OCI-LY7 (cell line): Measurements from ENCODE around the gene CNP. TPM values are rescaled to one million over a fixed set of nuclear protein-coding genes. Genes with fewer than 3 reads are reported as not detected.

ENCODE experiments used
- BruUV-seq: library from RNA; stranded (reverse); fragments of 400-500 nt; replicated peaks from 2 replicates; lab custom pipeline; 2021; lab: Mats Ljungman, UMichigan
- CTCF ChIA-PET: fragments of 300-600 bp; sonication (Branson Sonifier 250); formaldehyde crosslinking; loops from one replicate; lab custom pipeline; 2022; ENCODE audit warnings: antibody characterized with exemption; ENCODE audit not compliant: unreplicated experiment; lab: Charles Lee
- POLR2A ChIA-PET: fragments of 300-600 bp; sonication (Branson Sonifier 250); formaldehyde crosslinking; loops from one replicate; lab custom pipeline; 2022; ENCODE audit warnings: antibody characterized with exemption; lab: Charles Lee
- DNase-seq: peaks from one replicate; pipeline ENCODE4 v3.0.0-alpha.2; 2015; ENCODE audit warnings: low spot score
- H2AFZ ChIP-seq: fragments of 200-600 bp; sonication (generic), shearing (Covaris generic); 2 replicates; pipeline ENCODE4 v1.6.1; 2014; ENCODE audit warnings: mild to moderate bottlenecking, antibody characterized with exemption, low read length, moderate library complexity
- H3K27ac ChIP-seq: fragments of 200-600 bp; sonication (generic); 2 replicates; pipeline ENCODE4 v1.5.1; 2014; ENCODE audit warnings: mixed run types, low read depth, mild to moderate bottlenecking, moderate library complexity, low read length, inconsistent platforms; ENCODE audit not compliant: poor library complexity, severe bottlenecking
- H3K36me3 ChIP-seq: fragments of 200-600 bp; sonication (generic); 2 replicates; pipeline ENCODE4 v1.6.1; 2014; ENCODE audit warnings: mild to moderate bottlenecking, antibody characterized with exemption, low read length, moderate library complexity, mixed read lengths; ENCODE audit not compliant: insufficient read depth
- H3K4me1 ChIP-seq: fragments of 200-600 bp; sonication (generic); 2 replicates; pipeline ENCODE4 v1.5.1; 2014; ENCODE audit warnings: mild to moderate bottlenecking, low read length; ENCODE audit not compliant: insufficient read depth, poor library complexity, severe bottlenecking
- H3K4me2 ChIP-seq: fragments of 200-600 bp; sonication (generic); 2 replicates; pipeline ENCODE4 v1.6.1; 2014; ENCODE audit warnings: mild to moderate bottlenecking, low read length
- H3K4me3 ChIP-seq: fragments of 200-600 bp; sonication (generic); 2 replicates; pipeline ENCODE4 v1.5.1; 2014; ENCODE audit warnings: mild to moderate bottlenecking, low read depth, low read length; ENCODE audit not compliant: poor library complexity, severe bottlenecking
- H3K79me2 ChIP-seq: fragments of 200-600 bp; sonication (generic); 2 replicates; pipeline ENCODE4 v1.6.1; 2016; ENCODE audit warnings: low read depth, mild to moderate bottlenecking, low read length, moderate library complexity, mixed read lengths; ENCODE audit not compliant: insufficient read depth
- H3K9me2 ChIP-seq: fragments of 200-600 bp; sonication (generic); 2 replicates; pipeline ENCODE4 v1.6.1; 2016; ENCODE audit warnings: mild to moderate bottlenecking, low read length, mixed read lengths; ENCODE audit not compliant: insufficient read depth
- H3K9me3 ChIP-seq: fragments of 200-600 bp; sonication (generic); 2 replicates; pipeline ENCODE4 v1.6.1; 2014; ENCODE audit warnings: mild to moderate bottlenecking, mixed run types, low read length, mixed read lengths
- H4K20me1 ChIP-seq: fragments of 200-600 bp; sonication (generic); 2 replicates; pipeline ENCODE4 v1.6.1; 2014; ENCODE audit warnings: mild to moderate bottlenecking, antibody characterized with exemption, low read length, moderate library complexity, mixed read lengths; ENCODE audit not compliant: insufficient read depth
- CTCF ChIP-seq: fragments of 200-600 bp; sonication (generic); conservative IDR thresholded peaks from 2 replicates; pipeline ENCODE4 v1.5.1; 2014; ENCODE audit warnings: mild to moderate bottlenecking, antibody characterized with exemption, low read length, moderate library complexity, mixed read lengths
- EZH2phosphoT487 ChIP-seq: fragments of 200-600 bp; sonication (generic); IDR thresholded peaks from 2 replicates; pipeline ENCODE4 v1.6.1; 2018; ENCODE audit warnings: low read depth, borderline replicate concordance, mild to moderate bottlenecking, mixed run types, antibody characterized with exemption, low read length, moderate library complexity, mixed read lengths
- intact Hi-C: fragments of 100-400 bp; cut with micrococcal nuclease; formaldehyde crosslinking; loops from one replicate; pipeline ENCODE4 v1.10.0; 2022; ENCODE audit not compliant: unreplicated experiment
- total RNA-seq, 2 experiments: library from RNA; depleted of rRNA in 1 of 2; stranded (reverse); fragments of >200 nt in 1 of 2; shearing (Covaris generic) in 1 of 2; gene quantifications; 2 replicates each; pipeline ENCODE4 v1.2.3, GENCODE V29; 2014 to 2022

CNP gene
- total RNA-seq, 2 experiments from 2014 or later = 34.1 to 50.6 TPM

- Histone ChIP-seq H3K27ac (no peak overlapping the region), H2AFZ (no peak overlapping the region), H3K4me3 (no peak overlapping the region), H4K20me1 (peaks cover 11% of the 10 kb centered on the region; the same call in 1 of the 2 replicates), H3K4me1 (peaks cover 38% of the 10 kb centered on the region), H3K36me3 (peaks cover 10% of the 10 kb centered on the region; the same call in 1 of the 2 replicates), H3K9me2 (no peaks in the 10 kb centered on the region), H3K4me2 (no peak overlapping the region), H3K79me2 (peaks cover 32% of the 10 kb centered on the region), H3K9me3 (no peaks in the 10 kb centered on the region)
- ChIA-PET POLR2A (interaction anchor here (0.7 kb wide), 2 partner anchors 159 to 255 kb away, joined by 4 to 5 read pairs; no protein-coding TSS in a partner anchor), CTCF (no interaction called here)
- no peak for TF ChIP-seq CTCF
- no peak for TF ChIP-seq EZH2phosphoT487
- no TSS peak for BruUV-seq
- DNase-seq = no peak
- intact Hi-C loops = no loop called here
Measured at GRCh38 chr17:41920580-41920955, 46.0 kb upstream of the CNP start.

- H3K4me2 ChIP-seq = no peak overlapping the region
- POLR2A ChIA-PET = no interaction called here
Measured at GRCh38 chr17:41925991-41926590, 40.5 kb upstream of the CNP start.

More at GRCh38 chr17:41925991-41926590, 40.5 kb upstream of the CNP start:
- Histone ChIP-seq H2AFZ (no peak overlapping the region), H3K9me3 (no peaks in the 10 kb centered on the region), H3K27ac (no peak overlapping the region), H3K4me3 (no peak overlapping the region), H3K36me3 (no peaks in the 10 kb centered on the region), H4K20me1 (no peaks in the 10 kb centered on the region), H3K79me2 (peaks cover 7% of the 10 kb centered on the region; the same call in 1 of the 2 replicates), H3K4me1 (peaks cover 29% of the 10 kb centered on the region), H3K9me2 (no peaks in the 10 kb centered on the region)
- BruUV-seq = no TSS peak
- intact Hi-C loops = no loop called here
- no peak for TF ChIP-seq EZH2phosphoT487
- no peak for TF ChIP-seq CTCF
- DNase-seq = no peak
- CTCF ChIA-PET = no interaction called here
